IMR-90 (cell line): ENCODE measurements around the gene HAVCR2. TPM values are rescaled to one million over a fixed set of nuclear protein-coding genes. Genes with fewer than 3 reads are reported as not detected.
A peak's percentile ranks its signal among the peaks of the same experiment; 100 is the strongest.

Experiments used
- ATAC-seq: fragments of 200-7000 bp; cut with Tn5 transposase; 2 replicates; pipeline ENCODE4 v1.9.1; 2020; ENCODE audit warnings: low read depth, mild to moderate bottlenecking, moderate library complexity
- BruUV-seq: library from RNA; stranded (reverse); fragments of 400-500 nt; replicated peaks from 2 replicates; lab custom pipeline; 2021; lab: Mats Ljungman, UMichigan
- CTCF ChIA-PET: fragments of 300-600 bp; formaldehyde crosslinking; extraction: SDS; loops from one replicate; lab custom pipeline; 2021; ENCODE audit warnings: antibody characterized with exemption; lab: Yijun Ruan, JAX
- POLR2A ChIA-PET: fragments of 300-600 bp; sonication (Branson Sonifier 250); formaldehyde crosslinking; loops from one replicate; lab custom pipeline; 2022; ENCODE audit warnings: antibody characterized with exemption; ENCODE audit not compliant: unreplicated experiment; lab: Charles Lee
- DNase-seq: peaks from one replicate; pipeline ENCODE4 v3.0.0; 2013
- H2AFZ ChIP-seq: replicated peaks from 2 replicates; pipeline ENCODE3; 2013; ENCODE audit warnings: low read length, mild to moderate bottlenecking; ENCODE audit not compliant: poor library complexity
- H2AK5ac ChIP-seq: 2 replicates; pipeline ENCODE4 v1.6.1; 2013; ENCODE audit warnings: low read depth, low read length, inconsistent platforms
- H2AK9ac ChIP-seq: replicated peaks from 2 replicates; pipeline ENCODE3; 2013; ENCODE audit warnings: mild to moderate bottlenecking, low read depth, low read length, moderate library complexity; ENCODE audit not compliant: poor library complexity
- H2BK120ac ChIP-seq: 2 replicates; pipeline ENCODE4 v1.6.1; 2013; ENCODE audit warnings: low read depth, low read length, inconsistent platforms
- H2BK15ac ChIP-seq: 3 replicates; pipeline ENCODE4 v1.6.1; 2013; ENCODE audit warnings: low read depth, low read length, inconsistent platforms
- H2BK20ac ChIP-seq: 2 replicates; pipeline ENCODE4 v1.6.1; 2013; ENCODE audit warnings: low read depth, mild to moderate bottlenecking, inconsistent platforms, low read length, moderate library complexity
- H2BK5ac ChIP-seq: 2 replicates; pipeline ENCODE4 v1.6.1; 2013; ENCODE audit warnings: mild to moderate bottlenecking, low read depth, low read length, inconsistent platforms; ENCODE audit not compliant: poor library complexity, severe bottlenecking
- H3K14ac ChIP-seq: replicated peaks from 2 replicates; pipeline ENCODE4 v1.6.1; 2013; ENCODE audit warnings: low read depth, low read length, inconsistent platforms
- H3K18ac ChIP-seq: 2 replicates; pipeline ENCODE4 v1.6.1; 2013; ENCODE audit warnings: low read depth, low read length, control low read depth
- H3K23ac ChIP-seq: 2 replicates; pipeline ENCODE4 v1.6.1; 2013; ENCODE audit warnings: low read depth, low read length, inconsistent platforms
- H3K27ac ChIP-seq: 2 replicates; pipeline ENCODE4 v1.5.1; 2013; ENCODE audit warnings: mild to moderate bottlenecking, control low read depth, low read length; ENCODE audit not compliant: insufficient read depth
- H3K27me3 ChIP-seq: 2 replicates; pipeline ENCODE4 v1.6.1; 2013; ENCODE audit warnings: low read length; ENCODE audit not compliant: control insufficient read depth, insufficient read depth
- H3K36me3 ChIP-seq: 2 replicates; pipeline ENCODE4 v1.6.1; 2013; ENCODE audit warnings: low read length, mixed read lengths; ENCODE audit not compliant: control insufficient read depth, insufficient read depth
- H3K4ac ChIP-seq: 2 replicates; pipeline ENCODE4 v1.6.1; 2013; ENCODE audit warnings: low read depth, low read length, inconsistent platforms
- H3K4me1 ChIP-seq: 2 replicates; pipeline ENCODE4 v1.6.1; 2013; ENCODE audit warnings: low read length, mixed read lengths; ENCODE audit not compliant: control insufficient read depth, insufficient read depth
- H3K4me2 ChIP-seq: 2 replicates; pipeline ENCODE4 v1.6.1; 2013; ENCODE audit warnings: low read depth, mild to moderate bottlenecking, control low read depth, low read length, moderate library complexity
- H3K4me3 ChIP-seq: 2 replicates; pipeline ENCODE4 v1.5.1; 2013; ENCODE audit warnings: low read depth, mild to moderate bottlenecking, control low read depth, low read length, moderate library complexity; ENCODE audit not compliant: insufficient read depth
- H3K56ac ChIP-seq: 2 replicates; pipeline ENCODE4 v1.6.1; 2013; ENCODE audit warnings: low read length, inconsistent platforms; ENCODE audit not compliant: insufficient read depth; ENCODE audit errors: extremely low read depth
- H3K79me1 ChIP-seq, 2 experiments: 2 replicates each; pipeline ENCODE4 v1.6.1; 2013; ENCODE audit warnings: low read length in 2 of 2, inconsistent platforms in 1 of 2, low read depth in 1 of 2
- H3K9ac ChIP-seq: 2 replicates; pipeline ENCODE4 v1.6.1; 2013; ENCODE audit warnings: low read depth, low read length, control low read depth
- H3K9me1 ChIP-seq: 2 replicates; pipeline ENCODE4 v1.6.1; 2013; ENCODE audit warnings: low read length, inconsistent platforms; ENCODE audit not compliant: insufficient read depth
- H3K9me3 ChIP-seq: 2 replicates; pipeline ENCODE4 v1.6.1; 2013; ENCODE audit warnings: low read length; ENCODE audit not compliant: control insufficient read depth, insufficient read depth
- H4K20me1 ChIP-seq: 2 replicates; pipeline ENCODE4 v1.6.1; 2013; ENCODE audit warnings: low read length, inconsistent platforms; ENCODE audit not compliant: insufficient read depth
- H4K5ac ChIP-seq: 2 replicates; pipeline ENCODE4 v1.6.1; 2013; ENCODE audit warnings: mild to moderate bottlenecking, low read depth, low read length, control low read depth
- H4K8ac ChIP-seq, 2 experiments: 2 replicates each; pipeline ENCODE4 v1.6.1; 2013; ENCODE audit warnings: low read depth in 2 of 2, low read length in 2 of 2, control low read depth in 1 of 2, inconsistent platforms in 1 of 2
- H4K91ac ChIP-seq: 2 replicates; pipeline ENCODE4 v1.6.1; 2013; ENCODE audit warnings: low read depth, low read length, inconsistent platforms; ENCODE audit not compliant: insufficient read depth
- BHLHE40 ChIP-seq: fragments of 150-350 bp; IDR thresholded peaks from 2 replicates; pipeline ENCODE4 v1.6.1; 2016; ENCODE audit warnings: mild to moderate bottlenecking, low read depth, low read length
- CTCF ChIP-seq: conservative IDR thresholded peaks from 2 replicates; pipeline ENCODE4 v1.5.1; 2012; ENCODE audit warnings: mild to moderate bottlenecking, low read depth, low read length, improper control_type of control experiment
- RCOR1 ChIP-seq: IDR thresholded peaks from 2 replicates; pipeline ENCODE4 v1.6.1; 2012; ENCODE audit warnings: mild to moderate bottlenecking, low read length, improper control_type of control experiment; ENCODE audit not compliant: insufficient replicate concordance
- RFX5 ChIP-seq: IDR thresholded peaks from 2 replicates; pipeline ENCODE4 v1.8.0; 2012; ENCODE audit warnings: low read depth, mild to moderate bottlenecking, low read length, moderate library complexity
- USF2 ChIP-seq: fragments of 150-350 bp; IDR thresholded peaks from 2 replicates; pipeline ENCODE4 v1.6.1; 2017; ENCODE audit warnings: mild to moderate bottlenecking, antibody characterized with exemption, low read length, low read depth
- WGBS, 2 experiments: methylation state at CpG; one replicate each; pipeline versions ENCODE4 v1.1.5 to v1.1.7; 2013; ENCODE audit warnings: missing lambda C conversion rate in 2 of 2; ENCODE audit not compliant: insufficient read length in 1 of 2; ENCODE audit errors: extremely low coverage in 2 of 2; 5-methylcytosine and 5-hydroxymethylcytosine counted together
- dilution Hi-C: fragments of 300-500 bp; cut with HindIII; formaldehyde crosslinking; loops from one replicate; pipeline ENCODE4 v1.14.3; 2018; ENCODE audit warnings: low sequenced_read_pairs; ENCODE audit not compliant: unreplicated experiment
- in situ Hi-C: fragments of 300-500 bp; cut with MboI; formaldehyde crosslinking; loops from 3 replicates; pipeline ENCODE4 v1.14.3; 2019; ENCODE audit warnings: low sequenced_read_pairs, inconsistent platforms, mixed read lengths
- intact Hi-C: fragments of 100-400 bp; cut with micrococcal nuclease; formaldehyde crosslinking; loops from 2 replicates; pipeline ENCODE4 v1.10.0; 2022
- polyA plus RNA-seq, 3 experiments: library from polyadenylated mRNA; depleted of rRNA; stranded (reverse); fragments of >200 nt; gene quantifications; 2 replicates each; pipeline ENCODE4 v1.2.3, GENCODE V29; 2012; ENCODE audit warnings: low replicate concordance in 1 of 3
- total RNA-seq: library from RNA; depleted of rRNA; stranded (reverse); fragments of >200 nt; gene quantifications from 2 replicates; pipeline ENCODE4 v1.2.3, GENCODE V29; 2012

Gene HAVCR2
- total and polyA plus RNA-seq, 2 of the 4 experiments (the other 2 are of a cell fraction), result under 0.01 to 0.07 TPM

GRCh38 chr5:157113002-157113401 is 4.2 kb upstream of the HAVCR2 start:
- no peak overlapping the region for H3K4ac ChIP-seq

More at GRCh38 chr5:157113002-157113401, 4.2 kb upstream of the HAVCR2 start:
- Histone ChIP-seq H3K9me3 (no peaks in the 10 kb centered on the region), H4K20me1 (no peaks in the 10 kb centered on the region), H3K9me1 (no peaks in the 10 kb centered on the region), H2AK9ac (no peak overlapping the region), H4K8ac (no peak overlapping the region), H3K4me3 (0 out of 2 replicates have a peak overlapping the region, but pooled peaks have one; percentile 11), H3K14ac (no peak overlapping the region), H3K36me3 (no peaks in the 10 kb centered on the region), H2BK5ac (no peak overlapping the region), H3K27ac (no peak overlapping the region; the same call in 1 of the 2 replicates), H3K79me1 (no peaks in the 10 kb centered on the region), H3K18ac (no peak overlapping the region), H3K27me3 (no peaks in the 10 kb centered on the region), H3K23ac (no peak overlapping the region), H3K4me2 (peak overlapping the region; percentile 91), H4K5ac (no peak overlapping the region), H2AFZ (peak overlapping the region; percentile 40), H2AK5ac (no peak overlapping the region), H3K4me1 (peaks cover 2% of the 10 kb centered on the region; the same call in 1 of the 2 replicates), H3K9ac (no peak overlapping the region; the same call in 1 of the 2 replicates), H2BK120ac (no peak overlapping the region), H2BK15ac (no peak overlapping the region), H2BK20ac (no peak overlapping the region), H3K56ac (no peak overlapping the region), H4K91ac (no peak overlapping the region)
- ATAC-seq (peak; percentile 14; the same call in 1 of the 2 replicates), DNase-seq (peak; percentile 13)
- in situ Hi-C loops (no loop called here), dilution Hi-C loops (no loop called here), intact Hi-C loops (no loop called here)
- BruUV-seq, result no TSS peak
- ChIA-PET POLR2A (no interaction called here), CTCF (no interaction called here)
- TF ChIP-seq RFX5 (no peak), BHLHE40 (no peak), RCOR1 (no peak), USF2 (no peak), CTCF (no peak)
- WGBS, 2 experiments, result 38% methylated on average over 1 of the region's 5 CpGs; no CpG with 5 or more reads in 1 of the 2 experiments
